Colonic mucosa (tissue), 4 donors: ENCODE data around the gene HEXD. TPM values are rescaled to one million over a fixed set of nuclear protein-coding genes. Genes with fewer than 3 reads are reported as not detected.
"Not testable (repeated sequence)": the region's sequence is repeated elsewhere in the genome, so short reads cannot be mapped to it uniquely, and the experiment has no call there.

ENCODE experiments used
- DNase-seq: peaks from one replicate; pipeline ENCODE4 v3.0.0-alpha.2; 2020
- H3K27ac ChIP-seq: fragments of 200-600 bp; one replicate; pipeline ENCODE4 v1.8.0; 2021
- H3K27me3 ChIP-seq: fragments of 200-600 bp; one replicate; pipeline ENCODE4 v1.8.0; 2021
- H3K36me3 ChIP-seq: fragments of 200-600 bp; one replicate; pipeline ENCODE4 v1.8.0; 2021
- H3K4me1 ChIP-seq: fragments of 200-600 bp; one replicate; pipeline ENCODE4 v1.8.0; 2021; ENCODE audit warnings: mild to moderate bottlenecking
- H3K4me3 ChIP-seq: fragments of 200-600 bp; one replicate; pipeline ENCODE4 v1.8.0; 2021
- H3K9ac ChIP-seq, 2 donors: one replicate each; pipeline ENCODE4 v1.7.0; 2013; ENCODE audit warnings: control low read depth in 2 of 2, low read depth in 2 of 2, low read length in 2 of 2
- H3K9me3 ChIP-seq: fragments of 200-600 bp; one replicate; pipeline ENCODE4 v1.8.0; 2021
- CTCF ChIP-seq: fragments of 200-600 bp; IDR thresholded peaks from one replicate; pipeline ENCODE4 v1.8.0; 2022; ENCODE audit warnings: antibody characterized with exemption, mild to moderate bottlenecking
- intact Hi-C: fragments of 100-400 bp; cut with DNase I; formaldehyde crosslinking; loops from one replicate; pipeline ENCODE4 v1.14.1; 2022
- total RNA-seq, 2 donors: library from RNA; stranded (reverse); fragmentation: NEBNext Ultra II Directional in 1 of 2; extraction: Animal tissue kit (Norgen Biotek cat#: 25700) in 1 of 2; gene quantifications; one replicate each; pipeline ENCODE4 v1.2.1, GENCODE V29; 2021
- donor health status: healthy.
- donor health status: DM: no; HTN: no; CAD: no.
- donor health status: DM: no; HTN: no; CAD: no.

HEXD gene
- total RNA-seq, 2 donors from 2014 or later: 26.3 to 31.4 TPM

GRCh38 chr17:82376042-82376730, 42.0 kb upstream of the HEXD start:
- intact Hi-C loops: no loop called here
- Histone ChIP-seq H3K4me3 (no peak overlapping the region), H3K9ac (no peak overlapping the region), H3K27ac (no peak overlapping the region), H3K4me1 (peaks cover 3% of the 10 kb centered on the region), H3K36me3 (no peaks in the 10 kb centered on the region), H3K27me3 (peaks cover 47% of the 10 kb centered on the region), H3K9me3 (no peaks in the 10 kb centered on the region)
- DNase-seq: no peak
- no peak for TF ChIP-seq CTCF

GRCh38 chr17:82377294-82377693, 40.9 kb upstream of the HEXD start:
- intact Hi-C loops, H3K9me3 ChIP-seq, H3K4me1 ChIP-seq, DNase-seq, H3K27ac ChIP-seq, H3K9ac ChIP-seq, H3K4me3 ChIP-seq, H3K36me3 ChIP-seq: not testable (repeated sequence)
- peaks cover 36% of the 10 kb centered on the region for H3K27me3 ChIP-seq

GRCh38 chr17:82377924-82378740, 40.0 kb upstream of the HEXD start:
- Histone ChIP-seq H3K9me3 (no peaks in the 10 kb centered on the region), H3K4me3 (no peak overlapping the region), H3K9ac (no peak overlapping the region), H3K27ac (no peak overlapping the region), H3K27me3 (peaks cover 27% of the 10 kb centered on the region), H3K36me3 (no peaks in the 10 kb centered on the region), H3K4me1 (no peaks in the 10 kb centered on the region)
- intact Hi-C loops: no loop called here
- DNase-seq: no peak
- no peak for TF ChIP-seq CTCF

- H3K27ac ChIP-seq: no peak overlapping the region
- DNase-seq: no peak
- no peak overlapping the region for H3K4me3 ChIP-seq
- H3K4me1 ChIP-seq: no peaks in the 10 kb centered on the region
- H3K9ac ChIP-seq: no peak overlapping the region
- intact Hi-C loops: no loop called here
- peaks cover 22% of the 10 kb centered on the region for H3K27me3 ChIP-seq
- no peak for TF ChIP-seq CTCF
- H3K36me3 ChIP-seq: no peaks in the 10 kb centered on the region
- H3K9me3 ChIP-seq: no peaks in the 10 kb centered on the region
Observed at GRCh38 chr17:82378741-82379021, 39.5 kb upstream of the HEXD start.

GRCh38 chr17:82380860-82381702, 37.1 kb upstream of the HEXD start:
- Histone ChIP-seq H3K9me3 (no peaks in the 10 kb centered on the region), H3K9ac (no peak overlapping the region), H3K27ac (no peak overlapping the region), H3K27me3 (peaks cover 14% of the 10 kb centered on the region), H3K4me1 (no peaks in the 10 kb centered on the region), H3K36me3 (no peaks in the 10 kb centered on the region), H3K4me3 (no peak overlapping the region)
- DNase-seq: no peak
- TF ChIP-seq CTCF: no peak
- intact Hi-C loops: no loop called here

- H3K4me1 ChIP-seq, DNase-seq, H3K27ac ChIP-seq, intact Hi-C loops, H3K9ac ChIP-seq, H3K4me3 ChIP-seq, H3K9me3 ChIP-seq, H3K36me3 ChIP-seq: not testable (repeated sequence)
- peaks cover 16% of the 10 kb centered on the region for H3K27me3 ChIP-seq
Observed at GRCh38 chr17:82381703-82382009, 36.5 kb upstream of the HEXD start.

GRCh38 chr17:82382220-82382932, 35.8 kb upstream of the HEXD start:
- H3K27ac ChIP-seq, intact Hi-C loops, H3K9me3 ChIP-seq, H3K9ac ChIP-seq, H3K4me3 ChIP-seq, H3K36me3 ChIP-seq, H3K4me1 ChIP-seq, DNase-seq: not testable (repeated sequence)
- peaks cover 23% of the 10 kb centered on the region for H3K27me3 ChIP-seq
